NCI-H524 treated with DMSO at 0.1 percent for 48 hours (cell line): Measurements from ENCODE around the gene IRF8.
"Not testable (repeated sequence)": the region's sequence is repeated elsewhere in the genome, so short reads cannot be mapped to it uniquely, and the experiment has no call there.

Experiments
- DNase-seq: peaks from one replicate; lab custom pipeline; 2025; lab: John Stamatoyannopoulos, UW

The IRF8 gene

GRCh38 chr16:85868495-85868894, 30.5 kb upstream of the IRF8 start:
- no peak for DNase-seq

DNA sequence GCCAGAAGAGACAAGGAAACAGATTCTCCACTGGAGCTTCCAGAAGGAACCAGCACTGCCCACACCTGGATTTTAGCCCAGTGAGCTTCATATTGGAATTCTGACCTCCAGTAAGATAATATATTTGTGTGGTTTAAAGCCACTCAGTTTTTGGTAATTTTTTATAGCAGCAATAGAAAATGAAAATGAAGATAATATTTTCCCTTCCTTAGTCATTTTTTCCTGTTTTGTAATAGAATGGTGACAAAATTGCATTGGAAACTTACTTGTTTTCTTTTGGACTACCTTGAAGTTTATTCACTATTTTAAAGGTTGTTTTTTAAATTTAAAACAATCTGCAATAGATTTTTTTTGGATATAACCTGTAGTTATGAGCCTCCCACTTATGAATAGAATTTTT, 29.8 kb upstream of the IRF8 start:
- DNase-seq, result no peak

DNA sequence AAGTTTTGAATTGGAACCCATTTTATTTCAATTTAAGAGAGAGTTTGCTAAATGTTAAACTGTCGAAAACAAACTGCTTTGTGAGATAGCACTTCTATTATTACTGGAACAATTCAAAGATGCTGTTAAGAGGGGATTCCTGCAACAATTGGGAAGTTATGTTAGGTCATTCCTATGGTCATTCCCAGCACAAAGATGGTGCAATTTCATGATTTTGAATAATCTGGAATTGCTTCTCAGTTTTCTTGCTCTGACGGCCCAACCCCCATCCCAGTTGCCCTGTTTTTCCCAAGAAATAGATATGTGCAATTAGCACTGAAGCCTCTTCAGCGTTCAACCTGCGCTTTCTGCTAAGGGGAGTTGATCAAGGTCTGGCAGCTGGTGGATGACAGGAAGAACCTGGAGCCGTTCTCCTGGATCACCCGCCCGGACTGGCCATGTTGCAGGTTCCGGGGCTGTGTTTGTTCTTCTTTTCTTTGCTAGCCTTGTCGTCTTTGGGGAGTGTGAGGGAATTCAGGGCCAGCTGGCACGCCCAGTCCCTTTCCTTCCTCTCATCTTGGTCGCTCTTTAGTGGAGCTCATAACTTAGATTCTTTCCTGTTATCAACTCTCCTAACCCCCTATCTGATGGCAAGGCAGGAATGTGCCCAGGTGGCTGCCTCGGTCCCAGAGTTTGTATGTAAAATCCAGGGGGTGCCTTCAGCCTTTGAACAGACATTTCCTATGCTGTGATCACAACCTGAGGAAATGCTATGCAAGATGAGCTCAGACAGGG, 29.0 kb upstream of the IRF8 start:
- DNase-seq, result no peak

DNA sequence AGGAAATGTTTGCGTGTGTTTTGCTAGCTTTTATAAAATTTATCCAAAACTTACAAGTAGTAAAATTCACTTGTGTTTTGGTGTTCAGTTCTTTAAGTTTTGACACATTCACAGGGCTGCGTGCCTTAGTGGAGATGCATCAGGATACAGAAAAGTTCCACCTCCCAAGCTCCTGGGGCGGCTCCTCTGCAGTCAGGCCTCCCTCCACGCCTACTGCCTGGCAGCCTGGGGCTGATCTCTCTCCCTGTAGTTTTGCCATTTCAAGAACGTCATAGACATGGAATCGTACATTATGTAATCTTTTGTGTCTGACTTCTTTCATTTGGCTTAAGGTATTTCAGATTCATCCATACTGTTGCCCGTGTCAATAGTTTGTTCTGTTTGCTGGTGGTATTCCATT, 27.2 kb upstream of the IRF8 start:
- DNase-seq, result no peak

DNA sequence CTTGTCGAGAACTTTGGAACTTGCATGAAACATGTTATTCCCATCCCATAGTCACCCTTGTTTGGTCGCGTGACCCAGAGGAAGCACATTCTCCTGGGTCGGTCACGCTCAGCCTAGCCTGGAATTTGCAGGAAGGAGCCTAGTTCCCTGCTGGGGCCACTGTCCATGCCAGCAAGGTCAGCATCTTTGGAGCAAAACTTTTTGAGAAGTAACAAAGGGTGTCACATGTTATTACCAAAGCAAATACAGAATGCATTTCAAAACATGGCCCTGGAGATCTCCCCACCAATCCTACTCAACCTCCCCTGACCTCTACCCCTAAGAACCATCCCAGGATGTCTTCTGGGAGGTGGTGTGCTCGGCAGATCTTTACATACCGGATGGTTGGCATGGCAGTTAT, 26.2 kb upstream of the IRF8 start:
- DNase-seq, result no peak

GRCh38 chr16:85873153-85873552, 25.8 kb upstream of the IRF8 start:
- no peak for DNase-seq

DNA sequence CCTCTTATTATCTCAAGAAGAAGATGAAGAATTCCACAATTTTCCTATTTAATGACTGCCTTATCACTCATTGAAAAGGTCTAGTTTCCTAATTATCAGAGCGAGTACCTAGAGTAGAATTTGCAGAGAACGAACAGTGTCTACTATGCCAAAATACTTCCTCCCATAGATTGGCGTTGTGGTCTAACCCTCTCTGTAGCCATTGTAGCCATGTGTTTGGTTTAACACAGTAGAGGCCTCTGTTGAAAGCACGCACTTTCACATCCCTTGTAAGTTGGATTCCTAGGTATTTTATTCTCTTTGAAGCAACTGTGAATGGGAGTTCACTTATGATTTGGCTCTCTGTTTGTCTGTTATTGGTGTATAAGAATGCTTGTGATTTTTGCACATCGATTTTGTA, 24.9 kb upstream of the IRF8 start:
- DNase-seq, result not testable (repeated sequence)

- DNase-seq, result no peak
Measured at GRCh38 chr16:85878407-85878806, 20.6 kb upstream of the IRF8 start.

DNA sequence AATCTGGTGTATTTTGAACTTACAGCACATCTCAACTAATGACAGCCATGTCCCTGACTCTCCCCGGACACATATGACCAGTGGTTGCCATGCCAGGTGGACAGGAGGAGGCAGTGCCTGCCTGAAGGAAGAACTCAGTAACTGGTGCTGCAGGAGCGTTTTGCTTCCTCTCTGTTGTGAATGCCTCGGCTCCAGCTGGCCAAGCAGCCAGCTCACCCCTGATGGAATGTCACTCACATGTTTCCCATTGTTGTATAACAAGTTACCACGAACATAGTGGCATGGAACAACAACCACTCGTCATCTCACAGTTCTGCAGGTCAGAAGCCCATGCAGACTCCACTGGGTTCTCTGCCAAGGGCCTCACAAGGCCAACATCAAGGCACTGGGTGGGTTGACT, 20.1 kb upstream of the IRF8 start:
- no peak for DNase-seq

DNA sequence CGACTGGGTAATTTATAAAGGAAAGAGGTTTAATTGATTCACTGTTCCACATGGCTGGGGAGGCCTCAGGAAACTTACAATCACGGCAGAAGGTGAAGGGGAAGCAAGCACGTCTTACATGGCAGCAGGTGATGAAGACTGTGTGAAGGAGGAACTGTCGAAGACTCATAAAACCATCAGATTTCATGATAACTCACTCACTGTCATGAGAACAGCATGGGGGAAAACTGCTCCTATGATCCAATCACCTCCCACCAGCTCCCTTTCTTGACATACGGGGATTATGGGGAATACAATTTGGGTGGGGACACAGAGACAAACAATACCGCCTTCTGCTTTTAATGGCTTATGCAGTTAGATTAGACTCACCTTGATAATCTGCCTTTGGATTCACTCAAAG, 19.4 kb upstream of the IRF8 start:
- no peak for DNase-seq

DNA sequence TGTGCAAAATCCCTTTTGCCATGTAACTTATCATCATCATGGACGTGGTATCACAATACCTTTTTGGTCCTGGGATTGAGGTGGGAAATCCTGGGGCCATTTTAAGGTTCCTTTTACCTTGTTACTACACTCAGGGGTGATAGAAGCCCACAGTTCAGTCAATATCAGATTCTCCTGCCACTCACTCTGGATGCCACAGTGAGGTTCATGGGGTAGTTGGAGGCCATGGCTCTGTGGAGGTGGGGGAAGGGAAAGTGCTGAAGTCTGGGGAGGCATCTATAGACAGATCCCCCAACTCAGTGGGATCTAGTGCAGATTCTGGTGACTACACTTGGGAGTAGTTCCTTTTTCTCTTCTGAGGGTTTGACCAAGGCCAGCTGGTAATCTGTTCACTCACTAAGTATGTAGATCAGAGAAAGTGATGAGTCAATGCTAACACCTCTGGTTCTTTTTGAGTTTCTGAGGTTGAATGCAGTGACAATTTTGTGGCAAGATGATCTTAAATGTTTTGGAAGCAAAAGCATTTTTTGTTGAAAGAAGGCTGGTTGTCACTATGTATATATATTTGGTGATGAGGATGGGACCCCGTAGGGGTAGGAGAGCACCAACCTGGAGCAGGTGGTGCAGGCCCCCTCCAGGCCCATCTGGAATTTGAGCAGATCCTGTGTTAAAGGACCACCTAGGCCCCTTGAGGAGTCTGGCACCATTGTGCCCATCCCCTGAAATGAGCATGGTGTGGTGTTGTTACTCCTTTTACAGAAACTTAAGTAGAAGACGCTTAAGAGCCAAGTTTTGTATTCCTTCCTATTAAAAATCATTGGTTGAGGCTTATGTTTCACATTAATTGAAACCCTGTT, 18.8 kb upstream of the IRF8 start:
- no peak for DNase-seq

- DNase-seq, result no peak
Measured at GRCh38 chr16:85880861-85881260, 18.1 kb upstream of the IRF8 start.

- DNase-seq, result no peak
Measured at GRCh38 chr16:85881436-85881835, 17.5 kb upstream of the IRF8 start.

- no peak for DNase-seq
Measured at GRCh38 chr16:85882181-85882810, 16.7 kb upstream of the IRF8 start.

GRCh38 chr16:85883813-85884212, 15.1 kb upstream of the IRF8 start:
- no peak for DNase-seq

GRCh38 chr16:85884808-85885463, 14.0 kb upstream of the IRF8 start:
- no peak for DNase-seq

DNA sequence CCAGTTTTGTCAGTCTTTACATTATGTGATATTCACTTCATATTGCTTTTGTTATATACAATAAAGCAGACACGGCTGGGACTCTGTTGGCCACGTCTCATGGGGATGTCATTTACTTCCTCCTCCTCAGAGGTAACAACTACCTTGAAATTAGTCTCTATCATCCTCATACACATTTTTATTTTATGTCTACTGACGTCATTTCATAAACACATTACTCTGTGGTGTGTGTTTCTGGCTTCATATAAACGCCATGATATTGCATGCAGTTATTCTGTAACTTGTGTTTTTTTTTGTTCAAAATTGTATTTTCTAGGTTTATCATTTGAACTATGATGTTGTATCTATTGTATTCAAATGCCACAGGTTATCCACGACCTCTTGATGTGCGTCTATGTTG, 13.4 kb upstream of the IRF8 start:
- no peak for DNase-seq

- no peak for DNase-seq
Measured at GRCh38 chr16:85888405-85889331, 10.3 kb upstream of the IRF8 start.

- DNase-seq, result no peak
Measured at GRCh38 chr16:85891033-85891775, 7.8 kb upstream of the IRF8 start.

GRCh38 chr16:85891776-85892166, 7.2 kb upstream of the IRF8 start:
- DNase-seq, result no peak

- DNase-seq, result no peak
Measured at GRCh38 chr16:85892760-85893159, 6.2 kb upstream of the IRF8 start.
